Right atrium auricular region (tissue), 2 donors: ENCODE results near the gene ASTL. TPM values are rescaled to one million over a fixed set of nuclear protein-coding genes. Genes with fewer than 3 reads are reported as not detected.

ENCODE experiments used
- DNase-seq: peaks from one replicate; pipeline ENCODE4 v3.0.0-alpha.2; 2019; ENCODE audit warnings: low spot score
- H3K27ac ChIP-seq, 2 donors: fragments of 200-600 bp; sonication (generic); 1 replicate in 1 of 2; 2 replicates in 1 of 2; pipeline ENCODE4 v1.5.1; 2016 to 2019
- H3K27me3 ChIP-seq, 2 donors: fragments of 200-600 bp; sonication (generic); one replicate each; pipeline versions ENCODE4 v1.5.1 to v1.6.0; 2017 to 2019
- H3K36me3 ChIP-seq: fragments of 200-600 bp; sonication (generic); one replicate; pipeline ENCODE4 v1.5.1; 2016
- H3K4me1 ChIP-seq, 2 donors: fragments of 200-600 bp; sonication (generic); one replicate each; pipeline versions ENCODE4 v1.5.1 to v1.6.0; 2017 to 2019
- H3K4me3 ChIP-seq, 2 donors: fragments of 200-600 bp; sonication (generic); 1 replicate in 1 of 2; 2 replicates in 1 of 2; pipeline ENCODE4 v1.5.1; 2017 to 2019; ENCODE audit warnings: mild to moderate bottlenecking in 1 of 2, moderate library complexity in 1 of 2
- H3K9me3 ChIP-seq, 2 donors: fragments of 200-600 bp; sonication (generic); one replicate each; pipeline ENCODE4 v1.5.1; 2019
- total RNA-seq, 2 donors: library from RNA; depleted of rRNA; stranded (reverse); fragments of >200 nt; gene quantifications; one replicate each; pipeline ENCODE4 v1.1.0, GENCODE V29; 2016
- TF ChIP-seq, protein P1 (sequence below), 2 donors: fragments of 200-600 bp; sonication (generic); IDR thresholded peaks; one replicate each; pipeline ENCODE4 v1.5.1; 2019; ENCODE audit warnings: antibody characterized with exemption in 2 of 2

ASTL gene
- total RNA-seq, 2 donors from 2014 or later: not detected

DNA sequence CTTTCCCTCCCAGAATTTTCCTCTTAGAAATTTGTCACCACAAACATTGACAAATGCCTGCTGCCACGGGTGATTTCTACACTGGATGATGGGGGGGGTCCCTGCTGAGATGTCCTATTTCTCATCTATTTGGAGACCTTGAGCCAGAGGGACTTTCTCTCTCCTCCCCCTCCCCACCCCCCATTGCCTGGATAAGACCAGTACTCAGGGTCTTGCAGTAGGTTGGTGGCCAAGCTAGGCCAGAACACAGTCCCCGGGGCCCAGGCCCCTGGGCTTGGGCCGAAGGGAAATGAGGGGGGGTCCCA, 7.5 kb upstream of the ASTL start:
- peaks cover 0 to 47% of the 10 kb centered on the region in 2 donors for H3K4me1 ChIP-seq
- peak overlapping the region; percentile 15 to 68 for H3K27ac ChIP-seq
- H3K27me3 ChIP-seq: no peaks in the 10 kb centered on the region
- H3K4me3 ChIP-seq: peak overlapping the region in 1 of 2 donors; percentile 55
- TF ChIP-seq, protein P1, sequence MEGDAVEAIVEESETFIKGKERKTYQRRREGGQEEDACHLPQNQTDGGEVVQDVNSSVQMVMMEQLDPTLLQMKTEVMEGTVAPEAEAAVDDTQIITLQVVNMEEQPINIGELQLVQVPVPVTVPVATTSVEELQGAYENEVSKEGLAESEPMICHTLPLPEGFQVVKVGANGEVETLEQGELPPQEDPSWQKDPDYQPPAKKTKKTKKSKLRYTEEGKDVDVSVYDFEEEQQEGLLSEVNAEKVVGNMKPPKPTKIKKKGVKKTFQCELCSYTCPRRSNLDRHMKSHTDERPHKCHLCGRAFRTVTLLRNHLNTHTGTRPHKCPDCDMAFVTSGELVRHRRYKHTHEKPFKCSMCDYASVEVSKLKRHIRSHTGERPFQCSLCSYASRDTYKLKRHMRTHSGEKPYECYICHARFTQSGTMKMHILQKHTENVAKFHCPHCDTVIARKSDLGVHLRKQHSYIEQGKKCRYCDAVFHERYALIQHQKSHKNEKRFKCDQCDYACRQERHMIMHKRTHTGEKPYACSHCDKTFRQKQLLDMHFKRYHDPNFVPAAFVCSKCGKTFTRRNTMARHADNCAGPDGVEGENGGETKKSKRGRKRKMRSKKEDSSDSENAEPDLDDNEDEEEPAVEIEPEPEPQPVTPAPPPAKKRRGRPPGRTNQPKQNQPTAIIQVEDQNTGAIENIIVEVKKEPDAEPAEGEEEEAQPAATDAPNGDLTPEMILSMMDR (IDR thresholded peaks at IDR 0.05): no peak
- no peaks in the 10 kb centered on the region for H3K36me3 ChIP-seq
- no peak for DNase-seq
- no peaks in the 10 kb centered on the region for H3K9me3 ChIP-seq

DNA sequence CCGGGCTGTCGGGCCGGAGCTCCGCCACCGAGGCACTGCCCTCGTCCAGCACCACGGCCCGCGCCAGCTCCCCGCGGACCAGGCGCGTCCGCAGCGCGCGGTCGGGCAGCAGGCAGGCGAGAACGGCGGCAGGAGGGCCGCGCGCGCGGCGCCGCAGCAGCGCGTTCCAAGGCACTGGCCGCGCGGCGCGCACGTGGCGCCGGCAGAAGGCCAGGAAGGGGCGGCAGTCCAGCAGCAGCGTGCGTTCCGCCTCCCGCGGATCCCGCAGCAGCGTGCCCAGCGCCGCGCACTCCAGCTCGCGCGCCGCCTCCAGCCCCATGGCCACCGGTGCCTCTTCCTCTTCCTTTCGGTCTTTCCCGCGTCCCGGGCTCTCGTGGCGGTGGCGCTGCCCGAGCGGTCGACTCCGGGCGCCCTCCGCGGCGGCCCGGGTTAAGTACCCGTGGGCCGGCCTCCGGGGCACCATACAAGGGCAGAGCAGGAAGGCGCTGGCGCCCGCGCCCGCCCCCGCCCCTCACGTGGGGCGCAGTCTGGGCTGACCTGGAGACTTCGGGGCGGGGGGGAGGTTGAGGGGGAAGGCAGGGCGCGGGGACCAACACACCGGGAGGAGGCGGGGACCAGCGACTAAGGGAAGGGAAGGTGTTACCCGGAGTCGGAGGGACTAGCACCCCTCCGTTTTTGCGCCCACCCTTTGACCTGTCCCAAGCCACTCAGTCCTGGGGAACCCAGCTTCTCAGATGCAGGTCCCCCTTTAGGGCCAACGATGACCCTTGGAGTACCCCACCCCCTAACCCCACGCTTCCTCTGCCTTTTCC, 6.9 kb upstream of the ASTL start, which contains the start of gene DUSP2:
Gene DUSP2 (minus strand): TSS at position 405 of the 812 bp plus-strand sequence. CDS start 86 bp downstream, at position 319.
- H3K4me1 ChIP-seq: peaks cover 0 to 47% of the 10 kb centered on the region in 2 donors
- TF ChIP-seq, protein P1 (IDR thresholded peaks at IDR 0.05): no peak

DNA sequence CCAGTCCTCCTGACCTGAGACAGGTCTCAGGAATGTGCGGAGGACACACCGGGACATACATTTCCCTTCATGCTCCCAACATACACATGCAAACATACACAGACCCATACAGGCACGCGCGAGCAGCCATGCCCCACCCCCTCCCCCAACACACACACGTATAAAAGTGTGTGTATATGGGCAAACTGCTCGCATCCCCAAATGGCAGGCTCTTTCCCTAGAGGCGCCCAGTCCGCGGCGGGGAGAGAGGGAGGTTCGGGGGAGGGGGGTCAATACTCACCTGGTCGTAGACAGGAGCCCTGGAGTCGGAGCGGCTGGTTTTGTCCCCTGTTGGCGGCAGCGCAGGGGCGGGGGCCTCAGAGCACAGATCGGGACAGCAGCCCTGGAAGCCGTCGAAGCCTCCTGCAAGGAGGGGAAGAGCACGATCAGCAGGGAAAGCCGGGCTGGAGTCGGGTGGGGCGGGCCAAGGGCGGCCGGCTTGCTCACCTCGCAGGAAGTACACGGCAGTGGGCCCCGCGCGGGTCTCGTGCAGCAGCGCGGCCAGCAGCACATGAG, 6.3 kb upstream of the ASTL start:
- DNase-seq: no peak
- H3K4me3 ChIP-seq: peak overlapping the region; percentile 40 to 55
- H3K36me3 ChIP-seq: no peaks in the 10 kb centered on the region
- TF ChIP-seq, protein P1 (IDR thresholded peaks at IDR 0.05): no peak
- no peaks in the 10 kb centered on the region for H3K27me3 ChIP-seq
- H3K4me1 ChIP-seq: peaks cover 0 to 47% of the 10 kb centered on the region in 2 donors
- peak overlapping the region in 1 of 2 donors; percentile 68 for H3K27ac ChIP-seq
- H3K9me3 ChIP-seq: no peaks in the 10 kb centered on the region

More for the DNA sequence above, 6.9 kb upstream of the ASTL start, which contains the start of gene DUSP2:
- no peaks in the 10 kb centered on the region for H3K36me3 ChIP-seq
- peak within 1 kb of the TSS; percentile 40 to 55 for H3K4me3 ChIP-seq
- peak within 1 kb of the TSS; percentile 15 to 68 for H3K27ac ChIP-seq
- peak; percentile 78 for DNase-seq
- H3K27me3 ChIP-seq: no peaks in the 10 kb centered on the region
- no peaks in the 10 kb centered on the region for H3K9me3 ChIP-seq

GRCh38 chr2:96143848-96144480, 5.7 kb upstream of the ASTL start:
- H3K4me1 ChIP-seq: peaks cover 0 to 47% of the 10 kb centered on the region in 2 donors
- H3K27me3 ChIP-seq: no peaks in the 10 kb centered on the region
- peak overlapping the region in 1 of 2 donors; percentile 55 for H3K4me3 ChIP-seq
- TF ChIP-seq, protein P1 (IDR thresholded peaks at IDR 0.05): no peak
- H3K36me3 ChIP-seq: no peaks in the 10 kb centered on the region
- DNase-seq: no peak
- no peaks in the 10 kb centered on the region for H3K9me3 ChIP-seq
- no peak overlapping the region for H3K27ac ChIP-seq

GRCh38 chr2:96143231-96143847, 5.0 kb upstream of the ASTL start:
- Histone ChIP-seq H3K4me3 (no peak overlapping the region), H3K27ac (no peak overlapping the region), H3K9me3 (no peaks in the 10 kb centered on the region), H3K36me3 (no peaks in the 10 kb centered on the region), H3K4me1 (peaks cover 0 to 46% of the 10 kb centered on the region in 2 donors), H3K27me3 (no peaks in the 10 kb centered on the region)
- TF ChIP-seq, protein P1 (IDR thresholded peaks at IDR 0.05): no peak
- no peak for DNase-seq
